ENCODE results near the gene FXYD3.
A peak's percentile ranks its signal among the peaks of the same experiment; 100 is the strongest.

DNA sequence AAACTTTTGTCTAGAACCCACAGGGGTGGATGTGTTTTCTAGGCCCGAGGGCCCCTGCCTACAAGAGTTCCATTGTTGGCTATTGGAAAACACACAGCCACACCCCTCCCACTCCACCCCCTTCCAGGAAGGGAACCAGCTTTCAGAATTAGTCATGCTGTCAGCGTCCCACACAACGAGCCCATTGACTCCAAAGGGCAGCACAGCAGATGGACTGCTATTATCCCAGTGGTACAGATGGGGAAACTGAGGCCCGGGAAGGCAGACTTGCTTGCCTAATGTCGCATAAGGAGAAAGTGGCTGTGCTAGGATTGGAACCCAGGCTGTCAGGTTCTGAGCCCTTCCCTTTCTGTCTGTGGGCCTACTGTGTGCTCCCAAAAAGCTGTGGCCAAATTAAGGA, 8.1 kb upstream of the FXYD3 start:
- TF ChIP-seq POLR2A (IDR thresholded peaks at IDR 0.05) (no peak), POLR2AphosphoS5 (IDR thresholded peaks at IDR 0.05) (peak; percentile 33)
- TF ChIP-seq, protein P1, sequence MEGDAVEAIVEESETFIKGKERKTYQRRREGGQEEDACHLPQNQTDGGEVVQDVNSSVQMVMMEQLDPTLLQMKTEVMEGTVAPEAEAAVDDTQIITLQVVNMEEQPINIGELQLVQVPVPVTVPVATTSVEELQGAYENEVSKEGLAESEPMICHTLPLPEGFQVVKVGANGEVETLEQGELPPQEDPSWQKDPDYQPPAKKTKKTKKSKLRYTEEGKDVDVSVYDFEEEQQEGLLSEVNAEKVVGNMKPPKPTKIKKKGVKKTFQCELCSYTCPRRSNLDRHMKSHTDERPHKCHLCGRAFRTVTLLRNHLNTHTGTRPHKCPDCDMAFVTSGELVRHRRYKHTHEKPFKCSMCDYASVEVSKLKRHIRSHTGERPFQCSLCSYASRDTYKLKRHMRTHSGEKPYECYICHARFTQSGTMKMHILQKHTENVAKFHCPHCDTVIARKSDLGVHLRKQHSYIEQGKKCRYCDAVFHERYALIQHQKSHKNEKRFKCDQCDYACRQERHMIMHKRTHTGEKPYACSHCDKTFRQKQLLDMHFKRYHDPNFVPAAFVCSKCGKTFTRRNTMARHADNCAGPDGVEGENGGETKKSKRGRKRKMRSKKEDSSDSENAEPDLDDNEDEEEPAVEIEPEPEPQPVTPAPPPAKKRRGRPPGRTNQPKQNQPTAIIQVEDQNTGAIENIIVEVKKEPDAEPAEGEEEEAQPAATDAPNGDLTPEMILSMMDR (IDR thresholded peaks at IDR 0.05), result no peak

Data from gastroesophageal sphincter (tissue), 3 donors.